ENCODE measurements around the gene POLQ. TPM values are rescaled to one million over a fixed set of nuclear protein-coding genes. Genes with fewer than 3 reads are reported as not detected.

POLQ gene
- total and polyA plus RNA-seq, 9 of the 15 experiments (the other 6 are each of a cell fraction or from before 2014, with no cell fraction given), result 1.5 to 19.0 (median 8.8) TPM

DNA sequence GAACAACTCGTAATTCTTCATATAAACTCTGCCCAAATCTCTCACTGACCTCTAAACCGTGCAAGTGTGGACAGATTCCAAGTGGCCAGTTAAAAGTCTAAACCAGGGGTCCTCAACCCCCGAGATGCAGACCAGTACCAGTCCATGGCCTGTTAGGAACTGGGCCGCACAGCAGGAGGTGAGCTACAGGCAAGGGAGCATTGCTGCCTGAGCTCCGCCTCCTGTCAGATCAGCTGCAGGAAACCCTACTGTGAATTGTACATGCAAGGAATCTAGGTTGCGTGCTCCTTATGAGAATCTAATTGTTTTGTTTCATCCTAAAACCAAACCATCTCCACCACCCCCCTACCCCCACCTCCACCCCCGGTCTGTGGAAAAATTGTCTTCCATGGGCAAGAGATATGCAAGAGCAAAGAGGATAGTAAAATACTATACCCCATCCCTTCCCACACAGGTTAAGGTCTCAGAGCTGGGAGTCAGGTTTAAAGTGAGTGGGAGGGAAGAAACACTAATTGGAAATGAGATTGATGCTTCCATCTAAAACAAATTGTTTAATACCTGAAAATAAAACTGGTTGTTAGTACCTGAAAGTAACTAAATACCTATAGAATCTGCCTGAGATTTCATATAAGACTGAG lies 54.0 kb downstream of the POLQ start:
- no peaks in the 10 kb centered on the region for H3K9me3 ChIP-seq (replicated peaks; ENCODE audit: control insufficient read depth, insufficient read depth, low read depth, low read length)
- H3K4me1 ChIP-seq (replicated peaks in 1 of 2; ENCODE audit: control insufficient read depth in 2 of 2, insufficient read depth in 2 of 2, low read length in 2 of 2), result no peaks in the 10 kb centered on the region
- no peak overlapping the region for H3K9ac ChIP-seq (ENCODE audit: insufficient read depth in 1 of 2, low read depth in 2 of 2, low read length in 2 of 2)
- intact Hi-C loops (cut with micrococcal nuclease) (no loop called here), in situ Hi-C loops (cut with MboI) (no loop called here)
- H3K4me3 ChIP-seq, result no peak overlapping the region
- peaks cover 44% of the 10 kb centered on the region; the same call in 2 of the 3 replicates for H3K36me3 ChIP-seq (ENCODE audit: control insufficient read depth, insufficient read depth, low read length)
- H3K4me2 ChIP-seq (ENCODE audit: insufficient read depth, low read length), result no peak overlapping the region
- H4K20me1 ChIP-seq (replicated peaks; ENCODE audit: control insufficient read depth, insufficient read depth, low read length), result no peaks in the 10 kb centered on the region
- H3K79me2 ChIP-seq (ENCODE audit: control insufficient read depth, insufficient read depth, low read length), result no peaks in the 10 kb centered on the region
- ATAC-seq (no peak), DNase-seq (ENCODE audit: extremely low read depth in 1 of 4, low spot score in 3 of 4) (no peak), FAIRE-seq (no peak)
- BruUV-seq (replicated peaks), result no TSS peak
- H3K9me1 ChIP-seq (ENCODE audit: control insufficient read depth, insufficient read depth, low read length), result no peaks in the 10 kb centered on the region
- no peak for TF ChIP-seq KLF13 (tag; IDR thresholded peaks at IDR 0.05; ENCODE audit: borderline replicate concordance, low read depth)
- POLR2A ChIA-PET, result no interaction called here
- no peaks in the 10 kb centered on the region for H3K27me3 ChIP-seq (ENCODE audit: control insufficient read depth in 2 of 2, insufficient read depth in 2 of 2, low read length in 2 of 2)
- 94% methylated on average over 4 of the region's 7 CpGs for WGBS (ENCODE audit: insufficient coverage, low coverage, missing lambda C conversion rate)
- H2AFZ ChIP-seq (ENCODE audit: low read depth, low read length), result no peak overlapping the region
- CTCF ChIA-PET (ENCODE audit: low intra/inter-chr PET ratio), result no interaction called here
- no peak overlapping the region for H3K27ac ChIP-seq (ENCODE audit: extremely low read depth, low read depth, low read length)

DNA sequence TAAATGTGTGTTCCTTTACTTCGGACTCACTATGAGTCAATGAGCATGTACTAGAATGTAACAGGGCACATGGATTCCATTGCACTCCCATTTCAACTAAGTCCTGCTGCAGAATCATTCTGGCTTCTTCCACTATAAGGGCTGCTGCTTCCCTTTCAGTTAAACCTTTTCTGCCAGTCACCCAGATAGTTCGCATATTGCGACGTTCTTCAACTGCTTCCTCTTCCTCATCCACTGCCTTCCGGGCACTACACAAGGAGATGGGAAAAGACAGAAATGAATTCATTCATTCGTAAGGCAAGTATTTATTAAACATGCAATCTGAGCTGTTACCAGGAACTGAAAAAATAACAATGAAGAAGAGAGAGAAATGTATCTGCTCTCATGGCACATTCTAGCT lies 55.6 kb downstream of the POLQ start:
- Histone ChIP-seq H3K4me3 (no peak overlapping the region), H3K79me2 (ENCODE audit: control insufficient read depth, insufficient read depth, low read length) (no peaks in the 10 kb centered on the region), H3K36me3 (ENCODE audit: control insufficient read depth, insufficient read depth, low read length) (peaks cover 45% of the 10 kb centered on the region; the same call in 2 of the 3 replicates), H3K4me1 (replicated peaks in 1 of 2; ENCODE audit: control insufficient read depth in 2 of 2, insufficient read depth in 2 of 2, low read length in 2 of 2) (no peaks in the 10 kb centered on the region), H3K4me2 (ENCODE audit: insufficient read depth, low read length) (no peak overlapping the region), H3K27ac (ENCODE audit: extremely low read depth, low read depth, low read length) (no peak overlapping the region), H4K20me1 (replicated peaks; ENCODE audit: control insufficient read depth, insufficient read depth, low read length) (no peaks in the 10 kb centered on the region), H2AFZ (ENCODE audit: low read depth, low read length) (no peak overlapping the region), H3K9me3 (replicated peaks; ENCODE audit: control insufficient read depth, insufficient read depth, low read depth, low read length) (no peaks in the 10 kb centered on the region), H3K27me3 (ENCODE audit: control insufficient read depth in 2 of 2, insufficient read depth in 2 of 2, low read length in 2 of 2) (no peaks in the 10 kb centered on the region), H3K9ac (ENCODE audit: insufficient read depth in 1 of 2, low read depth in 2 of 2, low read length in 2 of 2) (no peak overlapping the region), H3K9me1 (ENCODE audit: control insufficient read depth, insufficient read depth, low read length) (no peaks in the 10 kb centered on the region)
- POLR2A ChIA-PET, result no interaction called here
- DNase-seq (ENCODE audit: extremely low read depth in 1 of 4, low spot score in 3 of 4) (no peak), ATAC-seq (no peak), FAIRE-seq (no peak)
- BruUV-seq (replicated peaks), result no TSS peak
- CTCF ChIA-PET (ENCODE audit: low intra/inter-chr PET ratio), result no interaction called here
- WGBS (ENCODE audit: insufficient coverage, low coverage, missing lambda C conversion rate), result 93% methylated on average over 6 of the region's 6 CpGs
- intact Hi-C loops (cut with micrococcal nuclease), result no loop called here
- in situ Hi-C loops (cut with MboI), result no loop called here
- TF ChIP-seq SMAD3 (CRISPR knock-in tag; conservative IDR thresholded peaks at IDR 0.05) (no peak), DPF2 (IDR thresholded peaks at IDR 0.05) (no peak), BCL6 (CRISPR knock-in tag; IDR thresholded peaks at IDR 0.05) (no peak), SP1 (CRISPR knock-in tag; IDR thresholded peaks at IDR 0.05) (no peak), SRSF1 (IDR thresholded peaks at IDR 0.05; ENCODE audit: low read depth, low read length) (no peak), ZNF239 (CRISPR knock-in tag; IDR thresholded peaks at IDR 0.05) (no peak), SMAD2 (IDR thresholded peaks at IDR 0.05; ENCODE audit: low read depth, low read length) (no peak)
